Measurements from ENCODE around the gene CARF.

Gene CARF

DNA sequence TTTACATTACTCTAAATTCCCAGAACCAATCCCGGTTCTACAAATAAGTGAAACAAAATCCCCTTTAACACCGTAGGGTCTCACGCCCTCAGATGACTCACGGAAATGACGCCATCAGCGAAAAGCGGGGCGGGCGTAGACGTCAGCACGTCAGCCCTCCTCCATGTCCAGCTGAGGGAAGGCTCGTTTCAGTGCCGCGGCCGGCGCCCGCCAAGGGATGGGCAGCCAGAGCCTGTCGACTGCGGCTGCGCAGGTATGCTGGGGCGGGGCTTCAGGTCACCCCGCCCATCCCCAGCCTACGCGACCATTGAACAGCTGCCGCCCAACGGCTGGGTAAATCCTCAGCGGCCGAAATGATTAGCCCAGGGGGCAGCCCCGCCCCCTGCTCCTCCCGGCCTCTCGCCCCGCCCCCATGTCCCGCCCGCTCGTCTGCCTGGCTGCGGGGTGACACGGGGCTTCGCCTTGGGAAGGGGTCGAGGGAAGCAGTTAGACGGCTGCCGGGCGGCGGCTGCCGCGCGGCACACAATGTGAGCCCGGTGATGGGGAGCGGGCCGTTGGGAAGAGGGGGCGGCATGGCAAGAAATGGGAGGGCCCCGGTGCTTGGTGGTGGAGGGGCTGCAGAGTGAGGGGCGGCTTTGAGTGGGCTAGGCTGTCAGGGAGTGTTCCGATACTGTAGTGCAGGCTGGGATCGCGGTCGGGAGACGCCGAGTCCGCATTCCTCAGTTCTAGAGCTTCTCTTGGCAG, 102.6 kb downstream of the CARF start, which contains the start of gene NBEAL1:
Gene NBEAL1, plus strand, starts transcription at position 420 of the 744 bp plus-strand sequence. CDS start 1,510 bp downstream, outside the sequence.
- Mint-ChIP-seq H3K27me3 (no peaks in the 10 kb centered on the region), H3K27ac (ENCODE audit: low read depth) (peak within 1 kb of the TSS; percentile 96), H3K9me3 (no peaks in the 10 kb centered on the region), H3K4me3 (peak within 1 kb of the TSS; percentile 96), H3K36me3 (ENCODE audit: insufficient read depth) (peaks cover 9% of the 10 kb centered on the region), H3K4me1 (peaks cover 33% of the 10 kb centered on the region)
- DNase-seq (ENCODE audit: low spot score in 2 of 2), result peak; percentile 96
- peak; percentile 90 for ATAC-seq (replicated peaks; ENCODE audit: extremely low read depth, poor library complexity, severe bottlenecking)

GRCh38 chr2:203016716-203017115, 104.6 kb downstream of the CARF start:
- Mint-ChIP-seq H3K9me3 (no peaks in the 10 kb centered on the region), H3K4me1 (peaks cover 33% of the 10 kb centered on the region), H3K27me3 (no peaks in the 10 kb centered on the region), H3K27ac (ENCODE audit: low read depth) (no peak overlapping the region), H3K4me3 (no peak overlapping the region), H3K36me3 (ENCODE audit: insufficient read depth) (peaks cover 9% of the 10 kb centered on the region)
- ATAC-seq (replicated peaks; ENCODE audit: extremely low read depth, poor library complexity, severe bottlenecking) (no peak), DNase-seq (ENCODE audit: low spot score in 2 of 2) (no peak)

GRCh38 chr2:203018181-203018580, 106.1 kb downstream of the CARF start:
- peak overlapping the region; percentile 58 for H3K27ac Mint-ChIP-seq (ENCODE audit: low read depth)
- peaks cover 33% of the 10 kb centered on the region for H3K4me1 Mint-ChIP-seq
- ATAC-seq (replicated peaks; ENCODE audit: extremely low read depth, poor library complexity, severe bottlenecking), result no peak
- H3K36me3 Mint-ChIP-seq (ENCODE audit: insufficient read depth), result peaks cover 9% of the 10 kb centered on the region
- no peaks in the 10 kb centered on the region for H3K27me3 Mint-ChIP-seq
- no peaks in the 10 kb centered on the region for H3K9me3 Mint-ChIP-seq
- no peak for DNase-seq (ENCODE audit: low spot score in 2 of 2)
- H3K4me3 Mint-ChIP-seq, result peak overlapping the region; percentile 23

DNA sequence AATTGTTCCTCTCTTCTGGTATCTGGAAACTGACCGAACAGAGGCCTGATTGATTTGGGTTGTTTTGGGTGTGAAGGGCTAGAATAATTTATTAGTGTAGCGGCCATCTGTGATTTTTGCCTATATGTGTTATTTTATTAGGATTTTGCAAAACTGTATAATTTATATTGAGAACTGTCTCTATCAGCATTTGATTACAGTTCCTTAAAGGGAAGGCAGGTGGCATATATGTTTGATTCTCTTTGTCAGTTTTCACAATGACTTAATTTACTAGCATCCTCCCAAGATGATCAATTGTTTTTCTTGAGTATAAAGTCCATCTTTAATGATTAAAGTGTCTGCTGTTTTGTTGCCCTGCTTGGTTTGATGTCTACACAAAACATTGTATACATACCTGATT, 107.1 kb downstream of the CARF start:
- H3K27ac Mint-ChIP-seq (ENCODE audit: low read depth), result no peak overlapping the region

DNA sequence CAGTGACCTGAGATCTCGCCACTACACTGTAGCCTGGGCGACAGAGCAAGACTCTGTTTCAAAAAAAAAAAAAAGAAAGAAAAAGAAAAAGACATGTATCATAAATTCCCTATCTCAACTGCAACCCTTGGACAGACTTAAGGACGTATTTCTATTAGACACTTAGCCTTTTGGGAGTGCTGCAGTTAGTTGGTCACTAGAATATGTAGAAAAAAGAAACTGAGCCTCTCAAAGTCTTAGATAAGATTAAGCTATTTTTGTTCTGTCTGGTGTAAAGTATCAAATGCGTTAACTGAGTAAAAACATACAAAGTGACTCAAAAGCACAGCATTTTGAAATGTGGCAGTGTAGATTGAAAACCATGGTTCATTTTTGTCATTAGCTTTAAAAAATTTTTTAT, 109.9 kb downstream of the CARF start:
- no peak overlapping the region for H3K27ac Mint-ChIP-seq (ENCODE audit: low read depth)
- no peaks in the 10 kb centered on the region for H3K27me3 Mint-ChIP-seq

More for the DNA sequence above, 107.1 kb downstream of the CARF start:
- no peak overlapping the region for H3K4me3 Mint-ChIP-seq
- ATAC-seq (replicated peaks; ENCODE audit: extremely low read depth, poor library complexity, severe bottlenecking) (no peak), DNase-seq (ENCODE audit: low spot score in 2 of 2) (no peak)
- H3K9me3 Mint-ChIP-seq, result no peaks in the 10 kb centered on the region
- no peaks in the 10 kb centered on the region for H3K27me3 Mint-ChIP-seq
- H3K4me1 Mint-ChIP-seq, result peaks cover 28% of the 10 kb centered on the region
- H3K36me3 Mint-ChIP-seq (ENCODE audit: insufficient read depth), result peaks cover 9% of the 10 kb centered on the region

DNA sequence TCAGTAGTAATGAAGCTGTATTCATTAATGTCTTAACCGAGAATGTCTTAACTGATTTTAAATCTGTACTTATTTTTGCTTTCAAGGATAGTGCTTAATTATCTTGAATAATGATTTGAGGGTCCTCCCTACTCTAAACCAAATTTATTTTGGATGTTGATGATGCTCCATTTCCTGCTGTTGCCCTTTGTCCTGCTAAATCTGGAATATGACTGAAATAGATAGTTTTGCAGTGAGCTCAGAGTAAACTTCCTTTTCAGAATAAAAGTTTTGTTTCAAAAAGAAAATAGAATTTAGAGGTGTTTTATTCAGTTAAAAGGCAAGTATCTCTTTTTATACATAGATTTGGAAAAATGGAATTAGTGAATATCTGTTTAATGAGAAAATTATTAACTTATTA, 110.7 kb downstream of the CARF start:
- DNase-seq (ENCODE audit: low spot score in 2 of 2), result no peak
- peaks cover 23% of the 10 kb centered on the region for H3K4me1 Mint-ChIP-seq
- peak overlapping the region; percentile 41 for H3K27ac Mint-ChIP-seq (ENCODE audit: low read depth)
- ATAC-seq (replicated peaks; ENCODE audit: extremely low read depth, poor library complexity, severe bottlenecking), result no peak
- no peaks in the 10 kb centered on the region for H3K36me3 Mint-ChIP-seq (ENCODE audit: insufficient read depth)
- H3K27me3 Mint-ChIP-seq, result no peaks in the 10 kb centered on the region
- no peaks in the 10 kb centered on the region for H3K9me3 Mint-ChIP-seq
- no peak overlapping the region for H3K4me3 Mint-ChIP-seq

More for the DNA sequence above, 109.9 kb downstream of the CARF start:
- no peaks in the 10 kb centered on the region for H3K36me3 Mint-ChIP-seq (ENCODE audit: insufficient read depth)
- no peak for ATAC-seq (replicated peaks; ENCODE audit: extremely low read depth, poor library complexity, severe bottlenecking)
- H3K9me3 Mint-ChIP-seq, result no peaks in the 10 kb centered on the region
- peaks cover 25% of the 10 kb centered on the region for H3K4me1 Mint-ChIP-seq
- no peak for DNase-seq (ENCODE audit: low spot score in 2 of 2)
- no peak overlapping the region for H3K4me3 Mint-ChIP-seq

GRCh38 chr2:203025592-203025991, 113.5 kb downstream of the CARF start:
- H3K36me3 Mint-ChIP-seq (ENCODE audit: insufficient read depth), result no peaks in the 10 kb centered on the region
- no peaks in the 10 kb centered on the region for H3K27me3 Mint-ChIP-seq
- H3K4me1 Mint-ChIP-seq, result peaks cover 6% of the 10 kb centered on the region
- H3K27ac Mint-ChIP-seq (ENCODE audit: low read depth), result no peak overlapping the region
- H3K9me3 Mint-ChIP-seq, result no peaks in the 10 kb centered on the region
- DNase-seq (ENCODE audit: low spot score in 2 of 2) (no peak), ATAC-seq (replicated peaks; ENCODE audit: extremely low read depth, poor library complexity, severe bottlenecking) (no peak)
- no peak overlapping the region for H3K4me3 Mint-ChIP-seq

DNA sequence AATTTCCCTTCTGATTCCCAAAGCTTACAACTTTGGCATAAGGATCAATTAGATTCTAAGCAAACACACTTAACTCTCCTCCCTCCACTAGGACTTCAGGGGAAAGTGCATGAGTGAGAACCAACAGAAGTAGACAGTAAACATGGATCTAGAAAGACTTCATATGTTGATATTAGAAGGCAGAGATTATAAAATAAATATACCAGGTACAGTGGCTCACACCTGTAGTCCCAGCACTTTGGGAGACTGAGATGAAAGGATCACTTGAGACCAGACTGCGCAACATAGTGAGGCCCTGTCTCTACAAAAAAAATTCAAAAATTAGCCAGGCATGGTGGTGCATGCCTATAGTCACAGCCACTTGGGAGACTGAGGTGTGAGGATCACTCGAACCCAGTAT, 118.5 kb downstream of the CARF start:
- H3K4me3 Mint-ChIP-seq, result no peak overlapping the region
- ATAC-seq (replicated peaks; ENCODE audit: extremely low read depth, poor library complexity, severe bottlenecking), result no peak
- no peaks in the 10 kb centered on the region for H3K27me3 Mint-ChIP-seq
- no peak overlapping the region for H3K27ac Mint-ChIP-seq (ENCODE audit: low read depth)
- H3K36me3 Mint-ChIP-seq (ENCODE audit: insufficient read depth), result no peaks in the 10 kb centered on the region
- peaks cover 9% of the 10 kb centered on the region for H3K4me1 Mint-ChIP-seq
- H3K9me3 Mint-ChIP-seq, result no peaks in the 10 kb centered on the region
- no peak for DNase-seq (ENCODE audit: low spot score in 2 of 2)

- no peaks in the 10 kb centered on the region for H3K9me3 Mint-ChIP-seq
- ATAC-seq (replicated peaks; ENCODE audit: extremely low read depth, poor library complexity, severe bottlenecking) (no peak), DNase-seq (ENCODE audit: low spot score in 2 of 2) (no peak)
- H3K36me3 Mint-ChIP-seq (ENCODE audit: insufficient read depth), result no peaks in the 10 kb centered on the region
- peaks cover 5% of the 10 kb centered on the region for H3K4me1 Mint-ChIP-seq
- H3K4me3 Mint-ChIP-seq, result no peak overlapping the region
- no peak overlapping the region for H3K27ac Mint-ChIP-seq (ENCODE audit: low read depth)
- H3K27me3 Mint-ChIP-seq, result no peaks in the 10 kb centered on the region
Observed at GRCh38 chr2:203030991-203031390, 118.9 kb downstream of the CARF start.

- Mint-ChIP-seq H3K27me3 (no peaks in the 10 kb centered on the region), H3K36me3 (ENCODE audit: insufficient read depth) (no peaks in the 10 kb centered on the region), H3K4me1 (peaks cover 14% of the 10 kb centered on the region), H3K9me3 (no peaks in the 10 kb centered on the region), H3K4me3 (no peak overlapping the region), H3K27ac (ENCODE audit: low read depth) (no peak overlapping the region)
- DNase-seq (ENCODE audit: low spot score in 2 of 2), result no peak
- ATAC-seq (replicated peaks; ENCODE audit: extremely low read depth, poor library complexity, severe bottlenecking), result no peak
Observed at GRCh38 chr2:203033395-203033794, 121.3 kb downstream of the CARF start.

DNA sequence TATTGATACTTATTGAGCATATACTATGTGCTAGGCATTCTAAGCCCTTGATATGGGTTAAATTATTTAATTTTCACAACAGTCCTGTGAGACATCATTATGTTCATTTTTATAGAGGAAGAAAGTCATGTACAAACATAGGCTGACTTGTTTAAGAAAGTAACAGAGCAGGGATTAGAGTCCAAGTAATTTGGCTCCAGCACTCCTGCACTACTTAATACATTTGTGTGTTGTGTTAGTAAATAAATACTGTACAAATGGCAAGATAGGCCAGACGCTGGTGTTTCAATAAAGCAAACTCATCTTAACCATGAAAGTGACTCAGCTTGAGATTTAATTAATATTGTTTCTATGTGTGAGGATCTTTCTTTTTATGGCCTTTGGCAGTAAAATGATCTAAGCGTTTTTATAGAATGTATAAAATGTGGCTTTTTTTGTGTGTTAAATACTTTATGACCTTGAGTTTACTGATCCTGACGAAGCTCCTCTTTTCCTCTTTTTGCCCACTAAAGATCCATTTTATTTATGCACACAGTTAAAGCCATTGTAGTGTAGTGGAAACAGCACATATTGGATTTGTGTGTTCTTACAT, 123.9 kb downstream of the CARF start:
- H3K9me3 Mint-ChIP-seq, result no peaks in the 10 kb centered on the region
- no peak for ATAC-seq (replicated peaks; ENCODE audit: extremely low read depth, poor library complexity, severe bottlenecking)
- H3K4me3 Mint-ChIP-seq, result no peak overlapping the region
- no peaks in the 10 kb centered on the region for H3K36me3 Mint-ChIP-seq (ENCODE audit: insufficient read depth)
- no peak overlapping the region for H3K27ac Mint-ChIP-seq (ENCODE audit: low read depth)
- H3K27me3 Mint-ChIP-seq, result no peaks in the 10 kb centered on the region
- H3K4me1 Mint-ChIP-seq, result peaks cover 14% of the 10 kb centered on the region
- DNase-seq (ENCODE audit: low spot score in 2 of 2), result no peak

Measured in central memory CD8-positive, alpha-beta T cell (primary cell).